ENCODE results near the gene HTR6.
A peak's percentile ranks its signal among the peaks of the same experiment; 100 is the strongest.

HTR6 gene

GRCh38 chr1:19664453-19665185, at the start of gene HTR6:
Gene HTR6 (plus strand): TSS chr1:19664875. CDS start chr1:19665754, 879 bp downstream.
- H3K4me3 ChIP-seq (ENCODE audit: low read depth, low read length) = peak within 1 kb of the TSS; percentile 29; the same call in 1 of the 2 replicates
- no peak for TF ChIP-seq CTCF (IDR thresholded peaks at IDR 0.05; ENCODE audit: low read depth, low read length, missing control alignments)
- no peak for DNase-seq (ENCODE audit: low read depth)

- TF ChIP-seq CTCF (IDR thresholded peaks at IDR 0.05; ENCODE audit: low read depth, low read length, missing control alignments) = no peak
- DNase-seq (ENCODE audit: low read depth) = no peak
These were observed 49.2 kb upstream of the HTR6 start for GRCh38 chr1:19615438-19615837.

GRCh38 chr1:19616489-19616888, 48.2 kb upstream of the HTR6 start:
- TF ChIP-seq CTCF (IDR thresholded peaks at IDR 0.05; ENCODE audit: low read depth, low read length, missing control alignments) = no peak
- no peak for DNase-seq (ENCODE audit: low read depth)
- no peak overlapping the region for H3K4me3 ChIP-seq (ENCODE audit: low read depth, low read length)

More at GRCh38 chr1:19615438-19615837, 49.2 kb upstream of the HTR6 start:
- no peak overlapping the region for H3K4me3 ChIP-seq (ENCODE audit: low read depth, low read length)

- no peak overlapping the region for H3K4me3 ChIP-seq (ENCODE audit: low read depth, low read length)
- no peak for DNase-seq (ENCODE audit: low read depth)
- TF ChIP-seq CTCF (IDR thresholded peaks at IDR 0.05; ENCODE audit: low read depth, low read length, missing control alignments) = no peak
These were observed 47.3 kb upstream of the HTR6 start for GRCh38 chr1:19617376-19617775.

- H3K4me3 ChIP-seq (ENCODE audit: low read depth, low read length) = no peak overlapping the region
- no peak for DNase-seq (ENCODE audit: low read depth)
- TF ChIP-seq CTCF (IDR thresholded peaks at IDR 0.05; ENCODE audit: low read depth, low read length, missing control alignments) = no peak
These were observed 46.2 kb upstream of the HTR6 start for GRCh38 chr1:19618428-19618827.

- TF ChIP-seq CTCF (IDR thresholded peaks at IDR 0.05; ENCODE audit: low read depth, low read length, missing control alignments) = no peak
- no peak for DNase-seq (ENCODE audit: low read depth)
- no peak overlapping the region for H3K4me3 ChIP-seq (ENCODE audit: low read depth, low read length)
These were observed 44.8 kb upstream of the HTR6 start for GRCh38 chr1:19619697-19620384.

Data from GM12864 (cell line).